ENCODE data around the gene THRB. TPM values are rescaled to one million over a fixed set of nuclear protein-coding genes. Genes with fewer than 3 reads are reported as not detected.

Gene THRB
- total and polyA plus RNA-seq, 12 donors: 3.8 to 32.8 (median 26.0) TPM

DNA sequence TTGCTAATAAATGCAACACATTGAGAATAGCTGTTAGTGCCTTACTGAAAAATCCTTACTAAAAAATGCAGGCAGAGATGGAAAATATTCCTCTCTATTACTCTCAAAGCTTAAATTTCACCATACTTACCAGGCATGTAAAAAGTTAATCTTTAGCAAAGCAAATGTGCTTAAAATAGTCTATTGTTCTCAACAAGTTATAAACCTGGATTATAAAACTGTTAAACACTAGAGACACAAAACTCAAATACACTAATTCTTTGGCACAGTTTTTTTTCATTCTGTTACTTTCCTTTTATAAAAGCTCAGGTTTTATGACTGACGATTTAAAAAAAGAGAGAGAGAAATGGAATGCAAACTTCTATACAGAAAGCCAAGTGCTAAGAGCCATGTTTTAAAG is 119.8 kb downstream of the THRB start:
- TF ChIP-seq, protein P1, sequence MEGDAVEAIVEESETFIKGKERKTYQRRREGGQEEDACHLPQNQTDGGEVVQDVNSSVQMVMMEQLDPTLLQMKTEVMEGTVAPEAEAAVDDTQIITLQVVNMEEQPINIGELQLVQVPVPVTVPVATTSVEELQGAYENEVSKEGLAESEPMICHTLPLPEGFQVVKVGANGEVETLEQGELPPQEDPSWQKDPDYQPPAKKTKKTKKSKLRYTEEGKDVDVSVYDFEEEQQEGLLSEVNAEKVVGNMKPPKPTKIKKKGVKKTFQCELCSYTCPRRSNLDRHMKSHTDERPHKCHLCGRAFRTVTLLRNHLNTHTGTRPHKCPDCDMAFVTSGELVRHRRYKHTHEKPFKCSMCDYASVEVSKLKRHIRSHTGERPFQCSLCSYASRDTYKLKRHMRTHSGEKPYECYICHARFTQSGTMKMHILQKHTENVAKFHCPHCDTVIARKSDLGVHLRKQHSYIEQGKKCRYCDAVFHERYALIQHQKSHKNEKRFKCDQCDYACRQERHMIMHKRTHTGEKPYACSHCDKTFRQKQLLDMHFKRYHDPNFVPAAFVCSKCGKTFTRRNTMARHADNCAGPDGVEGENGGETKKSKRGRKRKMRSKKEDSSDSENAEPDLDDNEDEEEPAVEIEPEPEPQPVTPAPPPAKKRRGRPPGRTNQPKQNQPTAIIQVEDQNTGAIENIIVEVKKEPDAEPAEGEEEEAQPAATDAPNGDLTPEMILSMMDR (IDR thresholded peaks at IDR 0.05): no peak
- intact Hi-C loops (cut with DNase I): loop anchor here in 2 of 10 donors (5.0 to 10.0 kb wide), 2 partner anchors 118 to 120 kb away; partner anchors contain the start of gene THRB (in 2 of the 2)
- Histone ChIP-seq H3K4me3 (no peak overlapping the region), H3K4me1 (peaks cover 0 to 70% (median 29%) of the 10 kb centered on the region in 9 donors), H3K27ac (peak overlapping the region in 6 of 10 donors; percentile 21 to 81 (median 74)), H3K36me3 (no peaks in the 10 kb centered on the region), H3K27me3 (no peaks in the 10 kb centered on the region), H3K9me3 (no peaks in the 10 kb centered on the region)
- 24 to 39% methylated on average over 1 of the region's 1 CpG for WGBS, 2 donors
- no peak for DNase-seq
- ATAC-seq: no peak

DNA sequence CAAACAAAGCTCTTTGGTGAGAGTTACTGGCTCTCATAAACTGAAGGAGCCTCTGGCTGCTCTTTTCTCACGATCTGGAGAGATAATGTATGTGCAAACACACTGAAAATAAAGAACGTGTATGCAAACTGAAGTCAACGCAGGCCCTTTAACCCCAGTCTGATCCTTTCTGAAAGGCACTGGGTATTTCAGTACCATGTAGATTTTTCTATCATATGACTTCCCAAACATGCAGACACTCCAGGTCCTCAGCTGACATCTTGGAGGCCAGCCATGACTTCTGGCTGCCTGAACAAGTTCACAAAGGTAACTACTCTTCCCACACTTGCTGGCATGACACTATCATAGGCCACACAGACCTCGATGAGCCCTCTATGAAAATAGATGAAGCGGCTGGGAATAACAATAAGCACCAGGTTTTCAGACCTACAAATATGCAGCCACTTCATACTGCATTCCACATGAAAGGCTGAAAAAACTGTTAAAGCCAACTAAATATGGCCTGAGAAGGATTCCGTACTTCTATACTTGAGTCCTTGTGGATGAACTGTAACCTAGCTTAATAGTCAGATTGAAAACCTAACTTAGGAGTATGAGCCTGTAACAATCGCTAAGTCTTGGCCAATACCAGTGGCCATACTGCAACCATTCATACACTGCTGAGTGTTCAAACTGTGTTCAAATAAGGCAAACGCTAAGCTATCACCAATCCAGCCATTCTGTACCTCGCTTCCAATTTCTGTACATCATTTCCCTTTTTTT is 121.3 kb downstream of the THRB start:
- Histone ChIP-seq H3K36me3 (no peaks in the 10 kb centered on the region), H3K4me3 (no peak overlapping the region), H3K9me3 (no peaks in the 10 kb centered on the region), H3K4me1 (peaks cover 0 to 67% (median 28%) of the 10 kb centered on the region in 9 donors), H3K27me3 (no peaks in the 10 kb centered on the region), H3K27ac (peak overlapping the region in 9 of 10 donors; percentile 20 to 81 (median 65))
- TF ChIP-seq, protein P1 (IDR thresholded peaks at IDR 0.05): no peak
- ATAC-seq (peak; percentile 76 to 94 (median 89)), DNase-seq (peak; percentile 54 to 75)
- intact Hi-C loops (cut with DNase I): loop anchor here in 2 of 10 donors (5.0 to 10.0 kb wide), 2 partner anchors 119 to 121 kb away; partner anchors contain the start of gene THRB (in 2 of the 2)
- WGBS, 2 donors: 66 to 72% methylated on average over 9 of the region's 9 CpGs

DNA sequence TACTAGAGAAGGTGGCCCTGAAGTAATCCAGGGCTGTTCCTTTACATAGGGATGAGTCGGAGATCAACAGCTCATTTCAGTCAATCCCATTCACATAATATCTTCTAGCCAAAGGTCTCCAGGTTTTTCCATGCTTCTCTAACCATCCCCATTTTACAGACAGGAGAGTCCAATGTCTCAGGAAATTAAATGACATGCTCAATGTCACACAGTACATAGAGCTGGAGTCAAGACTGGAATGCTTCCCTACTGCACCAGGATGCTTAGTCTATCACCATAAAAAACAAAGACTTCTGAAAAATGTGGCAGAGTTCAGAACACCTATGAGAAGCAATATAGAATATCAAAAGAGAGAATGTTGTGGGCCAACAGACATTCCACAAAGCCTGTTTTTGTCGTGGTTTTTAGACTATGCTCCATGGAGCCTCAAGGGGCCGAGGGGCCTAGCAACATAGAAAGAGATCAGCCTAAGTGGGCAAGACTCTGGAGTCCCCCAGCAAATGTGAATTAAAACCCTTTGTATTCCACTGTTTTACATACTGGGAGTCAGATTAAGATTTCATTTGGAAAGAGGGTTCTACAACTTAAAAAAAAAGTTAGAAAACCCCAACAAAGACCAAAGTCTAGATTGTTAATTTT is 122.0 kb downstream of the THRB start:
- 84 to 86% methylated on average over 3 of the region's 3 CpGs for WGBS, 2 donors
- no peaks in the 10 kb centered on the region for H3K9me3 ChIP-seq
- peak overlapping the region in 8 of 10 donors; percentile 27 to 81 (median 69) for H3K27ac ChIP-seq
- peaks cover 0 to 60% (median 24%) of the 10 kb centered on the region in 9 donors for H3K4me1 ChIP-seq
- ATAC-seq (no peak), DNase-seq (no peak)
- H3K4me3 ChIP-seq: no peak overlapping the region
- no peaks in the 10 kb centered on the region for H3K36me3 ChIP-seq
- H3K27me3 ChIP-seq: no peaks in the 10 kb centered on the region
- TF ChIP-seq, protein P1 (IDR thresholded peaks at IDR 0.05): no peak
- intact Hi-C loops (cut with DNase I): loop anchor here in 2 of 10 donors (5.0 to 10.0 kb wide), 2 partner anchors 120 to 122 kb away; partner anchors contain the start of gene THRB (in 2 of the 2)

DNA sequence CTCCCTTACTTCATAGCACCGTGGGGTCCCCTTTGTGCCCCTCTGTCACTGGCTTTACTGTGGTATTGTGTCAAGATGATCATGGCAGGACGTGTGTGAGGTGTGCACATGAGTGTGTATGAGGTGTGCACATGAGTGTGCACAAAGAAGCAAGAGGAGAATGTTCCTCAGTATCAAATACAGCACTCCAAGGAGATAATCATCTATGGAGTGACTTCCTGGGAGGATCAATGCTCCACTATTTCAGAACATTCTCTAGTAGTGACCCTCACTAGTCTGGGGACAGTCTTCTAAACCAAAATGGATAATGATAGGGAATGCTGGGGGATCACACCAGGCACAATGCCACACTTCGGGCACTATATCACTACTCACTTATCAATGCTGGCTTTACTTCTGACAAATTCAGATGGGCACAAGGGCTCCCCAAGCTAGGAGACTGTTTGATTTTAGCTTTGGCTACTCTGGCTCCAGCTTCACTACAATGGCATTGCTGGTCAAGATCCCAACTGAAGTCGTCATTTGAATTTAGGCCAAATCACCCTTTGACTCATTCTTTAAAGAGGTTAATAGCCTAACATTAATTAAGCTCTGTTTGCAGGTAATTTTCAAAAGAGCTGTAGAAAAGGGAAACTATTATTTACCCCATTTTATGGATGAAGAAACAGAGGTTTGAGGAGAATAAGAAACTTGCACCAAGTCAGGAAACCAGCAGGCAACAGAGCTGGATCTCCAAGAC is 124.1 kb downstream of the THRB start:
- no peaks in the 10 kb centered on the region for H3K36me3 ChIP-seq
- TF ChIP-seq, protein P1 (IDR thresholded peaks at IDR 0.05): no peak
- no peak for ATAC-seq
- intact Hi-C loops (cut with DNase I): loop anchor here in 2 of 10 donors (5.0 to 10.0 kb wide), 2 partner anchors 122 to 124 kb away; partner anchors contain the start of gene THRB (in 2 of the 2)
- no peak overlapping the region for H3K27ac ChIP-seq
- H3K4me1 ChIP-seq: peaks cover 0 to 49% (median 19%) of the 10 kb centered on the region in 9 donors
- WGBS, 2 donors: 63 to 69% methylated on average over 4 of the region's 4 CpGs
- no peaks in the 10 kb centered on the region for H3K9me3 ChIP-seq
- DNase-seq: no peak
- no peak overlapping the region for H3K4me3 ChIP-seq
- H3K27me3 ChIP-seq: no peaks in the 10 kb centered on the region
